Natural killer cell (primary cell): ENCODE measurements around the gene PDE9A. TPM values are rescaled to one million over a fixed set of nuclear protein-coding genes. Genes with fewer than 3 reads are reported as not detected.

Experiments used
- ATAC-seq, 3 donors: fragments of 150-1000 bp in 2 of 3; fragments of 200-7000 bp in 1 of 3; cut with Tn5 transposase; 1 replicate in 1 of 3; 2 replicates in 2 of 3; pipeline ENCODE4 v1.10.0; 2021; ENCODE audit warnings: mild to moderate bottlenecking in 2 of 3, moderate library complexity in 2 of 3
- DNase-seq, 2 donors: peaks; one replicate each; pipeline versions ENCODE4 v3.0.0 to v3.0.0-alpha.2; 2013 to 2021; ENCODE audit warnings: mixed read lengths in 1 of 2
- H3K27ac ChIP-seq: one replicate; pipeline ENCODE4 v1.5.1; 2013; ENCODE audit warnings: mild to moderate bottlenecking, low read length
- H3K27me3 ChIP-seq: one replicate; pipeline ENCODE4 v1.6.1; 2013; ENCODE audit warnings: low read length; ENCODE audit not compliant: control insufficient read depth, insufficient read depth
- H3K36me3 ChIP-seq: one replicate; pipeline ENCODE4 v1.6.1; 2013; ENCODE audit warnings: low read length; ENCODE audit not compliant: control insufficient read depth, insufficient read depth
- H3K4me1 ChIP-seq: one replicate; pipeline ENCODE4 v1.6.1; 2013; ENCODE audit warnings: low read length; ENCODE audit not compliant: control insufficient read depth, insufficient read depth
- H3K4me3 ChIP-seq: one replicate; pipeline ENCODE4 v1.5.1; 2013; ENCODE audit warnings: low read length
- H3K9me3 ChIP-seq: one replicate; pipeline ENCODE4 v1.6.1; 2013; ENCODE audit warnings: low read length; ENCODE audit not compliant: control insufficient read depth, insufficient read depth
- H3K27ac Mint-ChIP-seq, 2 donors: one replicate each; pipeline ENCODE4 v1.8.0; 2022; ENCODE audit warnings: mild to moderate bottlenecking in 2 of 2, mixed read lengths in 2 of 2, moderate library complexity in 1 of 2
- H3K27me3 Mint-ChIP-seq, 2 donors: one replicate each; pipeline ENCODE4 v1.8.0; 2022; ENCODE audit warnings: low read depth in 2 of 2, mixed read lengths in 2 of 2
- H3K36me3 Mint-ChIP-seq: one replicate; pipeline ENCODE4 v1.8.0; 2022; ENCODE audit warnings: mixed read lengths
- H3K4me1 Mint-ChIP-seq, 2 donors: one replicate each; pipeline ENCODE4 v1.8.0; 2022; ENCODE audit warnings: mixed read lengths in 2 of 2
- H3K4me3 Mint-ChIP-seq: one replicate; pipeline ENCODE4 v1.8.0; 2022; ENCODE audit warnings: mild to moderate bottlenecking, moderate library complexity, mixed read lengths
- H3K9me3 Mint-ChIP-seq, 2 donors: one replicate each; pipeline ENCODE4 v1.8.0; 2022; ENCODE audit warnings: mixed read lengths in 2 of 2
- WGBS: methylation state at CpG from one replicate; pipeline ENCODE4 v1.1.7; 2013; ENCODE audit warnings: missing lambda C conversion rate; ENCODE audit not compliant: insufficient coverage; 5-methylcytosine and 5-hydroxymethylcytosine counted together
- intact Hi-C: fragments of 100-400 bp; cut with micrococcal nuclease; formaldehyde crosslinking; loops from one replicate; pipeline ENCODE4 v1.14.2; 2022
- total RNA-seq, 4 donors: library from RNA; stranded (reverse); fragments of 120-200 nt in 1 of 4; gene quantifications; one replicate each; pipeline versions ENCODE4 v1.2.3 to v1.2.4, GENCODE V29; 2013 to 2022
- TF ChIP-seq, protein P1 (sequence below): fragments of 200-600 bp; IDR thresholded peaks from one replicate; pipeline ENCODE4 v1.8.0; 2022; ENCODE audit warnings: antibody characterized with exemption

Gene PDE9A
- total RNA-seq, 3 donors from 2014 or later (not counting 1 experiment from before 2014, with no cell fraction given), result 1.0 to 4.1 (median 1.2) TPM

DNA sequence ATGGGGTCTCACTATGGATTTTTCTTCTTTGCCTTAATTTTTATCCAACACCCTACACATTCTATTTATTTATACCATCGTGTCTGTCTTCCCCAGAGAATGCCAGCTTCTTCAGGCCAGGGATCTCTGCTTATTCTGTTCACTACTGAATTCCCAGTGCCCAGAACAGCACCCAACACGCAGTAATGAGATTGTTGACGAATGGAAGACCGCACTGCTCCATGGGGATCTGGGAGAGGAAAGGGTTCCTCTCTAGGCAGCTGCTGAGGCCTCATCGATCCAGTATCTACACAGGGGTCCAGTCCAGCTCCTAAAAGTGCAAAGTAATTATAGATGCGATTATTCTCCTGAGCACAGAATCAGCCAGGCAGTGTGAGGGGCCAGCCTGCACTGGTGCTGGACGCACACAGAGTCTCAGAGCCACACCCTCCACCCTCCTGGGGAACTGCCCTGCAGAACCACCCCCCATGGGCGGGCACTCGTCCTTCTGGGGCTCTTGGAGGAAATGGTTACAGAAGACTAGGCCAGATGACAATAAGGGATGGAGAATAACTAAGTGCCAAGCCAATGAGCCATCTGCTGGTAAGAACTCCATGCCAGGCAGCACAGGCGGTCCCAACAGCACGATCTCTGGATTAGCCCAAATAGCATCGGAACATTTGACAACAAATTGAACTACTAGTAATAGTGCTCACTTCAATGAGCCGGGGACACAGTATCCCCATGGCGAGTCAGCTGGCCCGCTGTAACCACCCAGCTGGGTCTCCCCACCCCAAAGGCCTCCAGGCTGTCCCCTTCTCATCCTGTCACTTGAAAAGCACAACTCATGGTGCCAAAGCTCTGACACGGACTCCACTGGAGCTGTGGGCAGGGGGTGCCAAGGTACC, 1.7 kb upstream of the PDE9A start:
- no peaks in the 10 kb centered on the region for H3K9me3 Mint-ChIP-seq
- ATAC-seq (no peak), DNase-seq (no peak)
- Histone ChIP-seq H3K36me3 (no peaks in the 10 kb centered on the region), H3K27me3 (peaks cover 18% of the 10 kb centered on the region), H3K27ac (no peak overlapping the region), H3K4me3 (no peak overlapping the region), H3K9me3 (no peaks in the 10 kb centered on the region), H3K4me1 (peaks cover 17% of the 10 kb centered on the region)
- intact Hi-C loops, result loop anchor here (5.0 kb wide), 1 partner anchor 166 kb away; no protein-coding TSS in a partner anchor
- peaks cover 0 to 16% of the 10 kb centered on the region in 2 donors for H3K4me1 Mint-ChIP-seq
- H3K27me3 Mint-ChIP-seq, result peaks cover 34 to 41% of the 10 kb centered on the region in 2 donors
- H3K4me3 Mint-ChIP-seq, result peak overlapping the region; percentile 4
- TF ChIP-seq, protein P1, sequence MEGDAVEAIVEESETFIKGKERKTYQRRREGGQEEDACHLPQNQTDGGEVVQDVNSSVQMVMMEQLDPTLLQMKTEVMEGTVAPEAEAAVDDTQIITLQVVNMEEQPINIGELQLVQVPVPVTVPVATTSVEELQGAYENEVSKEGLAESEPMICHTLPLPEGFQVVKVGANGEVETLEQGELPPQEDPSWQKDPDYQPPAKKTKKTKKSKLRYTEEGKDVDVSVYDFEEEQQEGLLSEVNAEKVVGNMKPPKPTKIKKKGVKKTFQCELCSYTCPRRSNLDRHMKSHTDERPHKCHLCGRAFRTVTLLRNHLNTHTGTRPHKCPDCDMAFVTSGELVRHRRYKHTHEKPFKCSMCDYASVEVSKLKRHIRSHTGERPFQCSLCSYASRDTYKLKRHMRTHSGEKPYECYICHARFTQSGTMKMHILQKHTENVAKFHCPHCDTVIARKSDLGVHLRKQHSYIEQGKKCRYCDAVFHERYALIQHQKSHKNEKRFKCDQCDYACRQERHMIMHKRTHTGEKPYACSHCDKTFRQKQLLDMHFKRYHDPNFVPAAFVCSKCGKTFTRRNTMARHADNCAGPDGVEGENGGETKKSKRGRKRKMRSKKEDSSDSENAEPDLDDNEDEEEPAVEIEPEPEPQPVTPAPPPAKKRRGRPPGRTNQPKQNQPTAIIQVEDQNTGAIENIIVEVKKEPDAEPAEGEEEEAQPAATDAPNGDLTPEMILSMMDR, result no peak
- WGBS, result 85% methylated on average over 16 of the region's 16 CpGs
- H3K27ac Mint-ChIP-seq, result no peak overlapping the region
- H3K36me3 Mint-ChIP-seq, result no peaks in the 10 kb centered on the region

GRCh38 chr21:42652527-42653230, 742 bp upstream of the PDE9A start:
- intact Hi-C loops, result loop anchor here (5.0 kb wide), 1 partner anchor 165 kb away; no protein-coding TSS in a partner anchor
- Mint-ChIP-seq H3K27me3 (peaks cover 35 to 42% of the 10 kb centered on the region in 2 donors), H3K4me1 (peaks cover 0 to 16% of the 10 kb centered on the region in 2 donors), H3K36me3 (no peaks in the 10 kb centered on the region), H3K4me3 (peak overlapping the region; percentile 83), H3K27ac (peak overlapping the region in 1 of 2 donors; percentile 78), H3K9me3 (no peaks in the 10 kb centered on the region)
- Histone ChIP-seq H3K9me3 (no peaks in the 10 kb centered on the region), H3K27me3 (peaks cover 18% of the 10 kb centered on the region), H3K27ac (no peak overlapping the region), H3K4me1 (peaks cover 17% of the 10 kb centered on the region), H3K4me3 (no peak overlapping the region), H3K36me3 (no peaks in the 10 kb centered on the region)
- DNase-seq, result no peak
- ATAC-seq, result no peak
- WGBS, result 55% methylated on average over 24 of the region's 24 CpGs
- TF ChIP-seq, protein P1, result no peak

GRCh38 chr21:42654179-42654912, 925 bp downstream of the PDE9A start:
- peaks cover 27% of the 10 kb centered on the region for H3K4me1 ChIP-seq
- H3K9me3 Mint-ChIP-seq, result no peaks in the 10 kb centered on the region

More at GRCh38 chr21:42654179-42654912, 925 bp downstream of the PDE9A start:
- Histone ChIP-seq H3K9me3 (no peaks in the 10 kb centered on the region), H3K36me3 (no peaks in the 10 kb centered on the region), H3K27ac (no peak overlapping the region), H3K27me3 (peaks cover 18% of the 10 kb centered on the region), H3K4me3 (peak overlapping the region; percentile 35)
- ATAC-seq (peak in 2 of 3 donors; percentile 20 to 42), DNase-seq (peak in 1 of 2 donors; percentile 45)
- H3K36me3 Mint-ChIP-seq, result no peaks in the 10 kb centered on the region
- peaks cover 0 to 20% of the 10 kb centered on the region in 2 donors for H3K4me1 Mint-ChIP-seq
- no peak overlapping the region for H3K27ac Mint-ChIP-seq
- WGBS, result 2% methylated on average over 45 of the region's 45 CpGs
- peak overlapping the region; percentile 49 for H3K4me3 Mint-ChIP-seq
- TF ChIP-seq, protein P1, result no peak
- intact Hi-C loops, result loop anchor here (5.0 kb wide), 1 partner anchor 163 kb away; no protein-coding TSS in a partner anchor
- peaks cover 35 to 46% of the 10 kb centered on the region in 2 donors for H3K27me3 Mint-ChIP-seq
